Cardiac septum (tissue), 1 donor: ENCODE results near the gene NEUROG1. TPM values are rescaled to one million over a fixed set of nuclear protein-coding genes. Genes with fewer than 3 reads are reported as not detected.

ENCODE experiments used
- DNase-seq: peaks from one replicate; pipeline ENCODE4 v3.0.0-alpha.2; 2020; ENCODE audit warnings: low spot score
- intact Hi-C: fragments of 100-400 bp; cut with DNase I; formaldehyde crosslinking; loops from one replicate; pipeline ENCODE4 v1.14.0; 2022
- total RNA-seq: library from RNA; stranded (reverse); fragmentation: NEBNext Ultra II Directional; extraction: Animal tissue kit (Norgen Biotek cat#: 25700); gene quantifications from one replicate; pipeline ENCODE4 v1.2.1, GENCODE V29; 2021
- donor health status: DM: no; HTN: no; CAD: no.

Gene NEUROG1
- total RNA-seq, 1 donor from 2014 or later: not detected

GRCh38 chr5:135565725-135566421 lies 30.1 kb upstream of the NEUROG1 start:
- intact Hi-C loops: no loop called here

GRCh38 chr5:135565266-135565665 lies 29.5 kb upstream of the NEUROG1 start:
- no peak for DNase-seq
- intact Hi-C loops: no loop called here

More at GRCh38 chr5:135565725-135566421, 30.1 kb upstream of the NEUROG1 start:
- peak; percentile 85 for DNase-seq

GRCh38 chr5:135564331-135564730 lies 28.6 kb upstream of the NEUROG1 start:
- intact Hi-C loops: loop anchor here (5.0 kb wide), 1 partner anchor 648 kb away; no protein-coding TSS in a partner anchor
- no peak for DNase-seq

- no peak for DNase-seq
- intact Hi-C loops: loop anchor here (5.0 kb wide), 1 partner anchor 651 kb away; no protein-coding TSS in a partner anchor
These were observed 25.5 kb upstream of the NEUROG1 start for GRCh38 chr5:135561266-135561665.

GRCh38 chr5:135560858-135561257 lies 25.1 kb upstream of the NEUROG1 start:
- intact Hi-C loops: loop anchor here (1.0 to 5.0 kb wide), 2 partner anchors 269 to 651 kb away; no protein-coding TSS in a partner anchor

GRCh38 chr5:135559354-135559753 lies 23.6 kb upstream of the NEUROG1 start:
- DNase-seq: no peak
- intact Hi-C loops: no loop called here

More at GRCh38 chr5:135560858-135561257, 25.1 kb upstream of the NEUROG1 start:
- no peak for DNase-seq

GRCh38 chr5:135557076-135557838 lies 21.5 kb upstream of the NEUROG1 start:
- intact Hi-C loops: no loop called here
- no peak for DNase-seq

GRCh38 chr5:135556620-135557019 lies 20.9 kb upstream of the NEUROG1 start:
- DNase-seq: no peak
- intact Hi-C loops: no loop called here

- intact Hi-C loops: no loop called here
- no peak for DNase-seq
These were observed 19.8 kb upstream of the NEUROG1 start for GRCh38 chr5:135555530-135555929.

- no peak for DNase-seq
- intact Hi-C loops: no loop called here
These were observed 18.1 kb upstream of the NEUROG1 start for GRCh38 chr5:135553688-135554462.

GRCh38 chr5:135551593-135552447 lies 16.1 kb upstream of the NEUROG1 start:
- DNase-seq: no peak
- intact Hi-C loops: loop anchor here (1.0 kb wide), 1 partner anchor 86 kb away; no protein-coding TSS in a partner anchor

GRCh38 chr5:135549413-135549812 lies 13.6 kb upstream of the NEUROG1 start:
- DNase-seq: no peak
- intact Hi-C loops: no loop called here

- DNase-seq: no peak
These were observed 12.0 kb upstream of the NEUROG1 start for GRCh38 chr5:135547590-135548254.

GRCh38 chr5:135546912-135547311 lies 11.1 kb upstream of the NEUROG1 start:
- no peak for DNase-seq
- intact Hi-C loops: no loop called here

More at GRCh38 chr5:135547590-135548254, 12.0 kb upstream of the NEUROG1 start:
- intact Hi-C loops: no loop called here

GRCh38 chr5:135546101-135546500 lies 10.3 kb upstream of the NEUROG1 start:
- intact Hi-C loops: no loop called here
- DNase-seq: no peak

- intact Hi-C loops: no loop called here
- no peak for DNase-seq
These were observed 9.3 kb upstream of the NEUROG1 start for GRCh38 chr5:135545099-135545498.

- no peak for DNase-seq
- intact Hi-C loops: no loop called here
These were observed 7.9 kb upstream of the NEUROG1 start for GRCh38 chr5:135543485-135544304.
